GM18498 (cell line): ENCODE data around the gene SLC35F6.
"Not testable (repeated sequence)": the region's sequence is repeated elsewhere in the genome, so short reads cannot be mapped to it uniquely, and the experiment has no call there.

Source experiments
- ATAC-seq: cut with Tn5 transposase; IDR thresholded peaks from one replicate; pipeline ENCODE4 v1.9.1; 2021; ENCODE audit warnings: mild to moderate bottlenecking, moderate library complexity; ENCODE audit not compliant: unreplicated experiment

SLC35F6 gene

GRCh38 chr2:26780203-26780760 lies 16.2 kb downstream of the SLC35F6 start:
- ATAC-seq: no peak

- no peak for ATAC-seq
Measured at GRCh38 chr2:26782876-26783704, 19.0 kb downstream of the SLC35F6 start.

- no peak for ATAC-seq
Measured at GRCh38 chr2:26784570-26785234, 20.6 kb downstream of the SLC35F6 start.

- peak; percentile 98 for ATAC-seq
Measured at GRCh38 chr2:26785431-26786206, 21.5 kb downstream of the SLC35F6 start, which contains the start of gene CENPA. CENPA (plus strand) TSS chr2:26786056; CDS start chr2:26786197, 141 bp downstream.

GRCh38 chr2:26786207-26787028 lies 22.3 kb downstream of the SLC35F6 start:
- peak; percentile 17 for ATAC-seq

GRCh38 chr2:26792720-26793119 lies 28.6 kb downstream of the SLC35F6 start:
- no peak for ATAC-seq

GRCh38 chr2:26793518-26793917 lies 29.4 kb downstream of the SLC35F6 start:
- no peak for ATAC-seq

- ATAC-seq: not testable (repeated sequence)
Measured at GRCh38 chr2:26795135-26795534, 31.1 kb downstream of the SLC35F6 start.

- no peak for ATAC-seq
Measured at GRCh38 chr2:26801328-26801727, 37.2 kb downstream of the SLC35F6 start.

- ATAC-seq: no peak
Measured at GRCh38 chr2:26801796-26802195, 37.7 kb downstream of the SLC35F6 start.

GRCh38 chr2:26805241-26805676 lies 41.2 kb downstream of the SLC35F6 start:
- no peak for ATAC-seq

GRCh38 chr2:26807788-26808460 lies 43.8 kb downstream of the SLC35F6 start:
- ATAC-seq: no peak

GRCh38 chr2:26809211-26809610 lies 45.1 kb downstream of the SLC35F6 start:
- no peak for ATAC-seq

- ATAC-seq: no peak
Measured at GRCh38 chr2:26809876-26810577, 45.9 kb downstream of the SLC35F6 start.

GRCh38 chr2:26811261-26811660 lies 47.2 kb downstream of the SLC35F6 start:
- ATAC-seq: no peak

GRCh38 chr2:26811791-26812694 lies 48.0 kb downstream of the SLC35F6 start:
- no peak for ATAC-seq

GRCh38 chr2:26812731-26813130 lies 48.6 kb downstream of the SLC35F6 start:
- no peak for ATAC-seq
